ENCODE measurements around the gene RNU4-1. TPM values are rescaled to one million over a fixed set of nuclear protein-coding genes. Genes with fewer than 3 reads are reported as not detected.
"Not testable (repeated sequence)": the region's sequence is repeated elsewhere in the genome, so short reads cannot be mapped to it uniquely, and the experiment has no call there.

The RNU4-1 gene
- total RNA-seq, 1 experiment from 2014 or later, result not detected

DNA sequence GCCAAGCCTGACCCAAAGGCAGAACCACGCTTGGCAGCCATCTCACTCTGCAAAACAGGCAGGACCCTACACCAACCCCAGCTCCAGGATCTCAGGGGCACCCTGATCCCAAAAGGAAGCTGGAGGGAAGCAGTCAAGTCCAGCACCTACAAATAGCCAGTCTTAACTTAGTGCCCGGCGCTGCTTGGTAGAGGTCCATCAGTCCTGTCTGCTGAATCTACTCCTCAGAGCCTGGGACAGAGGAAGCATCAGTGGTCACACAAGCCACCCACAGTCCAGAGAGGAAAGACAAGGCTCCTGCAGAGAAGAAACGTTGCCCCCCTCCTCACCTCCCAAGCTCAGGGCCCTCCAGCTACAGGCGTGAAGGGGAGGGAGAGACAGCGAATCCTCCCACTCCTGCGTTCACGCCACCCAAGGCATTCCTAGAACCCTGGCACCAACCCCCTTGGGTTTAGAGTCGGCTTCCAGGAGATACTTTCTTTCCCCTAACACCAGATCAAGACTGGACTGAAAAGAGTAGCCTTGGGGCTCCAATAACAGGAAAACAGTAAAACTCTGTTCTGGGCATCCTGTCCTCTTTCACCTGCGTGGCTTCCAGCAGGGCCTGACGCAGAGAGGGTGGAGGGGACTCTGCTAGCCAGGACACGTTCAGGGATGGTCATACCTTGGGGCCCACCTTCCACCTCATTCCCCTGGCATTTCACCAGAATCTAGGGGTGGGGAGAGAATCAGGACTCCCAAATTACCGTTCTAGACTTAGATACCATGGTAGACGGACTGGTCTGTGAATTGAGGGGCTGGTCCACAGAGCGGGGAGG lies 28.7 kb downstream of the RNU4-1 start:
- Histone ChIP-seq H3K9me3 (no peaks in the 10 kb centered on the region), H3K36me3 (peaks cover 11% of the 10 kb centered on the region), H3K27me3 (no peaks in the 10 kb centered on the region), H3K4me3 (peak overlapping the region; percentile 68)
- DNase-seq, result no peak

- DNase-seq, result no peak
- Histone ChIP-seq H3K4me3 (peak overlapping the region; percentile 68), H3K9me3 (no peaks in the 10 kb centered on the region), H3K36me3 (peaks cover 11% of the 10 kb centered on the region), H3K27me3 (no peaks in the 10 kb centered on the region)
These were observed 29.3 kb downstream of the RNU4-1 start for GRCh38 chr12:120263748-120264085.

DNA sequence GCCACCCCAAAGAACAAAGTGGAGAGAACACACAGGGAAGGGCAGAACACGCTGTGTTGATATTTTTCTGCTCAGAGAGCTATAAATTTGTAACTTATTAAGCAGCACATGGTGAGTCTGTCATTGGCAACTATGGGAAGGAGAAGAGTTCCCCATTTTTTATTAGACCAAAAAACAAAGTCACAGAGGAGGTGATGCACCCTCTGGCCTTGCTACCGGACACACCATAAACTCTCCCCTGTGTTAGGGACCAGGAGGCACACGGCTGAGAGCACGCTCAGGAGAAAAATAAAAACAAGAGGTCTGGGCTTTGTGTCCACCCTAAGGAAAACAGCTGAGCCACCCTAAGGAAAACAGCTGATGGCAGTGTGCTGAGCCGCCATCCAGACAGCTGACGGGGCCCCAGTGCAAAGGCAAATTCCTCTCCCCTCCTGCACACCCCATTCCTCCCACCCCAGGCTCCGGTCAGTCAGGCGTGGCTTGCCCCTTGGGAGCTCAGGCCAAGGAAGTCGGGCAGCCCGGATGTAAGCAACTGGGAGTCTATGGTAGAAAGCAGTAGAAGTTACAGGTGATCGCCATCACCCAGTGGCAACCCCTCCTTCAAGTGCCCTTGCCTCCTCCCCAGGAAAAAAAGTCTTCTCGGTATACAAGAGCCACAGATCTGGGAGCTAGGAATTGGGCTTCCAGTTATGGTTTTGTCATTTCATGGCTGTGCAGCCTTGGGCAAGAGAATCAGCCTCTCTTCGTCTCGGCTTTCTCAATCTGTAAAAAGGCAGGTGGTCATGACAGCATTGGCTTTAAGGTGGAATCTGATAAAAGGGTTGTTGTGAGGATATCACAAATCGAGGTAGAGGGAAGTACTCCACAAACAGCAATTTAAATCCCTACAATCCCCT lies 29.9 kb downstream of the RNU4-1 start:
- Histone ChIP-seq H3K36me3 (peaks cover 11% of the 10 kb centered on the region), H3K9me3 (no peaks in the 10 kb centered on the region), H3K4me3 (peak overlapping the region; percentile 68), H3K27me3 (no peaks in the 10 kb centered on the region)
- DNase-seq, result no peak

- H3K36me3 ChIP-seq, result peaks cover 11% of the 10 kb centered on the region
- no peaks in the 10 kb centered on the region for H3K27me3 ChIP-seq
- H3K4me3 ChIP-seq, result peak overlapping the region; percentile 68
- DNase-seq, result peak; percentile 60
- no peaks in the 10 kb centered on the region for H3K9me3 ChIP-seq
These were observed 30.8 kb downstream of the RNU4-1 start for GRCh38 chr12:120261951-120262851.

DNA sequence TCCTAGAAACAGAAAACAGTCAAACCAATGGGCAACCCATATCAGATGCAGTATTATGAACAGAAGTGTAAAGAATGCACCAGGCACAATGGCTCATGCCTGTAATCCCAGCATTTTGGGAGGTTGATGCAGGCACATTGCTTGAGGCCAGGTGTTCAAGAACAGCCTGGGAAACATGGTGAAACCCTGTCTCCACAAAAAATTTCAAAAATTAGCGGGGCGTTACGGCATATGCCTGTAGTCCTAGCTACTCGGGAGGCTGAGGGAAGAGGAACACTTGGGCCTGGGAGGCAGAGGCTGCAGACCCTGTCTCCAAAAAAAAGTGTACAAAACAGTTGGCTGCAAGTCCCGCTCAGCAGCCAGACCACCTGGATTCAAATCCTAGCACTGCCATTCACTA lies 32.4 kb downstream of the RNU4-1 start:
- no peaks in the 10 kb centered on the region for H3K27me3 ChIP-seq
- peaks cover 13% of the 10 kb centered on the region for H3K36me3 ChIP-seq
- no peak for DNase-seq
- H3K9me3 ChIP-seq, result no peaks in the 10 kb centered on the region
- no peak overlapping the region for H3K4me3 ChIP-seq

DNA sequence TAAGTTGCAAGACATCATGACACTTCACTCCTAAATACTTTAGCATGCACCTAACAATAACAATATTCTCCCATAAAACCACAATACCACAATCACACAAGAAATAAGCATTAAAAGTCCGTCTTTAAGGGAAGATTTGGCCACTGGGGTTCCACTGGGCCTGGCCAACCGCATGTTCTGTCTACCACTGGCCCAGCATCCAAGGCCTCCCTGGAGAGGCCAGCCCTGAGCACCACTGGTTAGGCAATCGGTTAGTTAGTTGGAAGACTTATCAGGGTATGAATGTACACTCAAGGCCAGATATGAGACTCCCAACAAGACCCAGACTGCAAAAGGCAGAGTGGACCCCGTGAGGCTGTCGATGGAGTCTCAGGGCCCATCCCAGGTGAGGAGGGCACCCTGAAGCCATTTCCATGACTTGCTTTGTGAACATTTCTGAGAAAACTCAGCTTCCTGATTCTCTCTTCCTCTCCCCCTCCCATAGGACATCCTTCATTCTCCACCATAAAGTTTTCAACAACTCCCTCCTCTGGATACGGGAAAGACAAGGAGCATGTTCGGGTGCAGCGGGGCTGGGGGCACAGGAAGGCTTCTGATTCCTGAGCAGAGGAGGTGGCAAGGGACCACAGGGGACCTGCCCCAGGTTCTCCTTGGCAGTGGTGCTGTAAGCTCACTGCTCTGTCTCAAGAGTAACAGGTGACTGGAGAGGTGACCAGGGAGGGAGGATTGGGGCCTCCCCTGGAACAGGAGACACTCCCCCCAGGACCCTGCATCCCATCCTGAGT lies 33.4 kb downstream of the RNU4-1 start:
- Histone ChIP-seq H3K27me3 (no peaks in the 10 kb centered on the region), H3K36me3 (peaks cover 22% of the 10 kb centered on the region), H3K9me3 (no peaks in the 10 kb centered on the region), H3K4me3 (no peak overlapping the region)
- DNase-seq, result no peak

DNA sequence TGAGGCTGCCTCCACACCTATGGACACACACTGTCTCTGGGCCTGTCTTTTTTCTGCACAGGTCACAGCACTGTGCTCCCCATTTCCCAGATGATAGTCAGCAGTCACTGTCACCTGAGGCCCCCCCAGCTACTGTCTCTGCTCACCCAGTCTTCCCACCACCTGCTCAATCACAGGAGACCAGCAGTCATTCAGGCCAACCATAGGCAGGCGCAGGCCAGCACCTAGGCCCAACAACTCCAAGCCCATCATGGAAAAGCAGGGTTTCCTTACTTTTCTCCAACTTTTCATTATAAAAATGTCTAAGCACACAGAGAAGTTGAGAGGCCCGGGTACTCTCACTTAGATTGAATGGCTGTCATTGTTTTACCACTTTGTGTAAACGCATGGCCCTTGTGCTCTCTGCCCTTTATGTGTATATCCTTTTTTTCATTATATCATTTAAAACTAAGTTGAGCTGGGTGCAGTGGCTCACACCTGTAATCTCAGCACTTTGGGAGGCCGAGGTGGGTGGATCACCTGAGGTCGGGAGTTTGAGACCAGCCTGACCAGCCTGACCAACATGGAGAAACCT lies 34.6 kb downstream of the RNU4-1 start:
- H3K9me3 ChIP-seq, result no peaks in the 10 kb centered on the region
- no peak overlapping the region for H3K4me3 ChIP-seq
- no peaks in the 10 kb centered on the region for H3K27me3 ChIP-seq
- no peak for DNase-seq
- peaks cover 30% of the 10 kb centered on the region for H3K36me3 ChIP-seq

DNA sequence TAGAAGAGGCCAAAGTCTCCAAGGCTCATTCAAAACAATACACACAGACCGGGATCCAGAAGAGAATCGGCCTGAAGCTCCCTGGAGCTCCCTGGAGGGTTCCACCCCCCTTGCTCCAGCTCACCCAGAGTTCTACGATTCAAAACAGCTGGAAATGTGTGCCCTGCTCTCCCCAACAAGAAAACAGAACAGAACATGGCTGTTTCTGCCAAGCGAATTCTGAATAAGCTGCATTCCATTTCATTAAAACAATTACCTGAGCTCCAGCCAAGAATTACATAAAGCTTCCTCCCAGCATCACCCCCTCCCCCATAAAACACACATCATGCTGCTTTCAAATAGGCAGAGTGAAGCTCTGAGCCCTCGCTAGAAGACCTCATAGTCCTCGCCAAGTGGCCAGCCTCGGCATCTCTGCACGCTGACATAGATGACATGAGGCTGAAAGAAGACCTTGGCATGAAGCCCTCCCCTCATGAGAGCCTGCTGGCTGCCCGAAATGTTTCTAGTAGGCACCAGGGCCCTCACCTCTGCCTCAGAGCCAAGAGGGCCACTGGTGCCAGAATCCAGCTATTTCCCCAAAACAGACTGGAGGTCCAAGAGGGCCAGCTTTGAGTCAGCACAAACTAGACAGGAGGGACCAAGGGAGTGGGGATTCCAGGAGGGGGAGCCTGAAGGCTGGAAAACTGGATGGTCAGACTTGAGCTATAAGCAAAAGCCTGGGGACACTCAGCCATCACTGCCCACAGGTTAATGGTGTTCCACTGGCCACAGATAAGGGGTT lies 35.8 kb downstream of the RNU4-1 start:
- peak overlapping the region; percentile 10; the same call in 1 of the 2 replicates for H3K4me3 ChIP-seq
- no peaks in the 10 kb centered on the region for H3K9me3 ChIP-seq
- H3K27me3 ChIP-seq, result no peaks in the 10 kb centered on the region
- peaks cover 28% of the 10 kb centered on the region for H3K36me3 ChIP-seq
- peak; percentile 98 for DNase-seq

DNA sequence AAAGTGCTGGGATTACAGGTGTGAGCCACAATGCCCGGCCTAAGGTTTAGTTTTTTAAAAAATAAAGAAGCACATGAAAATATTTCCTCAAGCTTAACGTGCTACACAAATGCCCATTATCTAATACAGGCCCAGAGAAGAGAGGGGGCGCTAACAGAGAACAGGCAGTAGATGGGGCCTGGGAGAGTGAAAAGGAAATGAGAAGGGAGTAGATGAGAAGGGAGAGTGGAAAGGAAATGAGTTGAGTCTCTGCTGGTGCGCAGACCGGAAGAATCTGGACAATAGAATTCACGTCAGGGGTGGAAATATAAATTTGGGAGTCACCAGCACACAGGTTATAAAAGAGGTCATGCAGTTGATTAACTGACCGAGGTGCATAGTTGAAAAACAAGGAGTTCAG lies 38.2 kb downstream of the RNU4-1 start:
- no peak overlapping the region for H3K4me3 ChIP-seq
- DNase-seq, result no peak
- H3K27me3 ChIP-seq, result no peaks in the 10 kb centered on the region
- no peaks in the 10 kb centered on the region for H3K9me3 ChIP-seq
- H3K36me3 ChIP-seq, result peaks cover 40% of the 10 kb centered on the region

DNA sequence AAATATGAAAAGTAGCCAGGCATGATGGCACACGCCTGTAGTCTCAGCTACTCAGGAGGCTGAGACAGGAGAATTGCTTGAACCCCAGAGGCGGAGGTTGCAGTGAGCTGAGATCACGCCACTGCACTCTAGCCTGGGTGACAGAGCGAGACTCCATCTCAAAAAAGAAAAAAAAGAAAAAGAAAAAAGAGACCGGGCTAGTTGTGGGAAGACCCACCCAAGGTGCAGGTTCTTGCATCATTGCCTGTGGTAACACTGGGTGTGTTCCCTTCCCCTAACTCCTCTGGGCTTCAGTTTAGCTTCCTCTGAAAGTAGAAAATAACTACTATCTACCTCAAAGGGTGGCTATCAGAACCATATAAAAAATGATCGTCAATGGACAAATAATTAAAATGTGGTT lies 39.7 kb downstream of the RNU4-1 start:
- H3K9me3 ChIP-seq, H3K4me3 ChIP-seq, DNase-seq, H3K27me3 ChIP-seq: not testable (repeated sequence)
- peaks cover 49% of the 10 kb centered on the region for H3K36me3 ChIP-seq

DNA sequence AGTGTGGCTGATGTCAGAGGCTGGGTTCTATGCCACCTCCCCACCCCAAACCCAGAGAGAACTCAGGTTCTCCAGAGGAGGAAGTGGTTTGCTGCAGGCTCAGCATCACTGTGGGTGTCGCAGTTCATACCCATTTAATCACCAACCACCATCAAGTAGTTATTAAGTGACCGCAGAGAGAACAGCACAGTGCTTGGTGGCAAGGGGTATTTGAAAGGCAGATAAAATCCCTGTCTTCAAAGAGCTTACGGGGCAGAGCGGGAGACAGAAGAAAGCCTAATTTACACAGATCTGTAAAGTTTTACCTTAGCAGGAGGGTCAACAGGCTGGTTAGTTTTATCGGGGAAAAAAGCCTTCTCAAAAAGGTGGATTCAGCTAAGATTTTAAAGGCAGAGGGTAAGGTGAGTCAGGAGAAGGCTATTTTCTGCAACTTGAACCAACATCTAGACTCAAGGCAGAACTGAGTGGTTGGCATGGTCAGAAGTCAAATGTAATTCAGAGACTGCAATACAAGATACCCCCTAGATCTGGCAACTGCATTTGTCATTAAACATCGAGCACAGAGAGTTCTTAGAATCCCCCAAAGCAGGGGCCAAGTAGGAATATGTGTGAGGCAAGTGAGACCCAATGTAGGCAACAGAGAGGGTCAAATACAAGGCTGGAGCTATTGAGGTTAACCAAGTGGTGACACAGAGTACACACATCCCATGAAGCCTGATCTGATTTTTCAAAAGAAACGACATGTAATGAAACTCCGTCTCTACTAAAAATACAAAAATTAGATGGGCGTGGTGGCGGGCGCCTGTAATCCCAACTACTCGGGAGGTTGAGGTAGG lies 40.7 kb downstream of the RNU4-1 start:
- Histone ChIP-seq H3K9me3 (no peaks in the 10 kb centered on the region), H3K27me3 (no peaks in the 10 kb centered on the region), H3K4me3 (no peak overlapping the region), H3K36me3 (peaks cover 49% of the 10 kb centered on the region)
- DNase-seq, result no peak

DNA sequence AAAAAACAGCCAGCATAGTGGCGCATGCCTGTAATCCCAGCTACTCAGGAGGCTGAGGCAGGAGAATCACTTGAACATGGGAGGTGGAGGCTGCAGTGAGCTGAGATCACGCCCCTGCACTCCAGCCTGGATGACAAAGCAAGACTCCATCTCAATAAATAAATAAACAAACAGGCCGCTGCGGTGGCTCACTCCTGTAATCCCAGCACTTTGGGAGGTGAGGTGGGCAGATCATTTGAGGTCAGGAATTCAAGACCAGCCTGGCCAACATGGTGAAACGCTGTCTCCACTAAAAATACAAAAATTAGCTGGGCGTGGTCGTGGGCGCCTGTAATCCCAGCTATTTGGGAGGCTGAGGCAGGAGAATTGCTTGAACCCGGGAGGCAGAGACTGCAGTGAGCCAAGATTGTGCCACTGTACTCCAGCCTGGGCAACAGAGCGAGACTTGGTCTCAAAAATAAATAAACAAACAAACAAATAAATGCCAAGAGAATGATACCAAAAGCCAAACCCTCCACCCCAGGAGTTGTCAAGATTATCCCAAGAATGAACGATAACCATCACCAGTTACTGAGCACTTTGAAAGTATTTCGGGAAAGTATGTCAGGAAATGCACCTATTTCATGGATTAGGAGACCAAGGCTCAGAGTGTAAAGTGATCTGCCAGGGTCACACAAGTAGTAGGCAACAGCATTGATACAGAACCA lies 41.5 kb downstream of the RNU4-1 start:
- H3K9me3 ChIP-seq, H3K27me3 ChIP-seq, H3K4me3 ChIP-seq: not testable (repeated sequence)
- H3K36me3 ChIP-seq, result peaks cover 49% of the 10 kb centered on the region
- peak; percentile 72 for DNase-seq

DNA sequence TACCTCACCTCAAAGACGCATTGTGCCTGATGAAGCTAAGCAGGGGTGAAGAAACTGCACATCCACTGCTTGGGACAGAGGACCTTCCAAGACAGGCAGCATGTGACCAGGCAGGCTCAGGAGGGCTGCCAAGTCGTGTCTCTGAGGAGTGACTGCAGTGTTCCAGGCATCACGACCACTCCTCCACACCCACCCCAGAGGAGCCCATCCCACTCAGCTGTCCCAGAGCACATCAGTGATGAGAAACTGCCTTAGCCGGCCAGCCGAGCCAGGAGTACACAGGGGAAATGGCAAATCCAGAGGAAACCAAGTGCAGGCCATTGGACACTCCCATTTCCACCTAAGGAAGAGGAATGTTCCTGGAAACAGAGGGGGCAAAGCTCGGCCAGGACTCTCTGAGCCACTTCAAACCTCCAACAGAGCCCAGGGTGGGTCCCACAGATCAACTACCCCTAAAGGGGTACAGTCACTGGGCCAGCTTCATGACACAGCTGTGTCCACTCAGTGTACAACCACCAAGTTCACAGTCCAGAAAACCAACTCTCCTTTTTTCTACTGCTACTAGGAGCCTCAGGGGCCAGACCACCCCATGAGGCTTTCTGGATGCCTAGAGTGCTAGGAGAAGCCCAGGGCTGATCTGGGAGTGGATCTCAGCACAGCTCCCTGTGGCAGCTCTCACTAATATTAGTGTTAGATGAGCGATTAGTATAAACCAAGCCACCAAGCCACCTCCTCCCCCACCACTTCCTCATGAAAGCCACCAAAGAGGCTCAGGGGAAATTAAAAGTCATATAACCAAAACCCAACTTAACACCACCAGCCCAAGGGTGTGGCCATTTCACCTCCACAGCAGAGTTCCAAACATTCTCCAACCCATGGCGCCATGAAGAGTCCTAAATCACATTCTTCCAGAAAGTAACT lies 42.9 kb downstream of the RNU4-1 start:
- no peak for DNase-seq
- Histone ChIP-seq H3K36me3 (peaks cover 43% of the 10 kb centered on the region), H3K9me3 (no peaks in the 10 kb centered on the region), H3K27me3 (no peaks in the 10 kb centered on the region), H3K4me3 (no peak overlapping the region)
